GM21367 (cell line): ENCODE measurements around the gene DMD.

Source experiments
- ATAC-seq: cut with Tn5 transposase; IDR thresholded peaks from one replicate; pipeline ENCODE4 v1.9.1; 2021; ENCODE audit not compliant: unreplicated experiment

Gene DMD

DNA sequence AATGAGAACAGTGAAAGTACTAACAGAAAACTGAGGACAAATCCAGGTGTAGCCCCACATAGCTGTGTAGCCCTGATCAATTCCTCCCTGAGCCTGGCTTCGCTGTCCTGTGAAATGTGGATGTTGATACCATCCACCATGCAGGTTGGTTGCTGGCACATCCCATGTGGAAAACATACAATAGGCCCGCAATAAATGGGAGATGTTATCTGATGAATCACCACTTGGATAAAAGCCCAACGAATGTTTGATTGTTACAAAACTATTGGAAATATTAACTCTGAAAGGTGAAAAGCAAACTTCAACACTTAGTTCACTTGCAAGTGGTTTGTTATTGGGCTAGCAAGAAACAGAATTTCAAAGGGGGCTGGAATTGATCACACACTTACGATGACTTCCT lies 1953.2 kb downstream of the DMD start:
- no peak for ATAC-seq

DNA sequence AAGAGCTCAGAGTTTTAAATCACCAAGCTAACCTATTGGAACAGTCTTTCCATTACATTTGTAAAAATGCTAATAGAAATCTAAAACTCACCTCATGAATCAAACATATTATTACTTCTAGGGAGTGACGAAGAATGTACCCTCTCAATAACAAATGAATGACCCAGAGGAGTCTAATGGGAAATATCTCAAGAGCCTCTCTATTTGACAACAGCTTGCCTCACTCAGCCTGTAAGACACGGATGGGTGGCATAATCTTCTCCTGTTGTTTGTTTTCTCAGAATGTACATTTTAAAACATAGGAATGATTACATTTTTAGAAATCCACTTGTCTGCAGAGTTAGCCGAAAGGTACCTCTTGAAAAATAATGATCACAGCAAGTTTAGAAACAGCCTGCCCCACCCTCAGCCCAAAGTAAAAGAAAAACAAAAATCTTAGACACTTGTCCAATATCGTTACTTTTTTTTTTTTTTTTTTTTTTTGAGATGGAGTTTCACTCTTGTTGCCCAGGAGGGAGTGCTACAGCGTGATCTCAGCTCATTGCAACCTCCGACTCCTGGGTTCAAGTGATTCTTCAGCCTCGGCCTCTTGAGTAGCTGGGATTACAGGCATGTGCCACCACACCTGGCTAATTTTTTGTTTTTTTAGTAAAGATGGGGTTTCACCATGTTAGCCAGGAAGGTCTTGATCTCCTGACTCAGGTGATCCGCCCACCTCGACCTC lies 1955.9 kb downstream of the DMD start:
- ATAC-seq: no peak

GRCh38 chrX:31252133-31252532 lies 1959.2 kb downstream of the DMD start:
- no peak for ATAC-seq

DNA sequence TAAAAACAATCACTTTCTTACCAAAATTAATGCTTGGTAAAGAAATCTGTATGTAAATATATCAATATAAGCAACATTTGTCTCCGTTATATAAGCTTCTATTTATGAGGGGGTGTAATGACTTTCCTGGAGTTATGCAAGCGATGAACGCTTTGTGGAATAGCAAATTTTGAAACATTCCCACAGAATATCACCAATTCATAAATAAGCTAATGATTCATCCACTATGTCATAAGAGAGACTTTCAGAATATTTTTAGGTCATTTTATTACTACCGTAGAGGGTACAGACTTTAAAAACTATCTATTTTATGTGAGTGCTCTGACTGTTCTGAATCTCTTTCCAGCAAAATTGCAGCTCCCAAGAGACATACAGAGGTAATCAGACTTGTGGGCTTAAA lies 1960.0 kb downstream of the DMD start:
- ATAC-seq: no peak

DNA sequence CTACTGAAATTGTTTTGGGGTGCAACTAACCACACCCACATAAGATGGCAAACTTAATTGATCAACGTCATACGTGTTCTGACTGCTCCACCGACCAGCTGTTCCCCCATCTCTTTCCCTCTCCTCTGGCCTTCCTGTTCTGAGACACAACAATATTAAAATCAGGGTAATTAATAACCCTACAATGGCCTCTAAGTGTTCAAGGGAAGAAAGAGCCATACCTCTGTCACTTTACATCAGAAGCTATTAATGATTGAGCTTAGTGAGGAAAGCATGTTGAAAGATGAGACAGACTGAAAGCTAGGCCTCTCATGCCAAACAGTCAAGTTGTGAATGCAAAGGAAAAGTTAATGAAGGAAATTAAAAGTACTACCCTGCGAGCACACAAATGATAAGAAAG lies 1965.6 kb downstream of the DMD start:
- no peak for ATAC-seq

- ATAC-seq: no peak
These were observed 1967.5 kb downstream of the DMD start for GRCh38 chrX:31243804-31244203.

GRCh38 chrX:31240982-31241381 lies 1970.4 kb downstream of the DMD start:
- no peak for ATAC-seq

DNA sequence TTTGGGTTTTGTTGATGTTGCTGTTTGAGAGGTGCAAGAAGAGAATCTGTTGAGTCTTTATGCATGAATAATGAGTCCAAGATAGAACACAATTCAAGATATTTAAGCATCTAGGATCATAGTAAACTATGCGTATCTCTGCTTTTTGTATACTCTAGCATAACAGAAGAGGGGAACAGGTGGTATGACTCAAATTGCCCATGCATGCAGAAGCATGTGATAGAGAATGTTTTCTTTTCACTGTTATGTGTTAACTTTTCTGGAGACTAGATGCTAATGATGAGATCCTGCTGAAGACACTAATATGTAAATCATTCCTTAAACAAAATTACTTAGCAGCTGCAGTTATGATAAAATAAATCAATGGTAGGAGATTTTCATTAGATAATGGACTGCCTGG lies 1974.2 kb downstream of the DMD start:
- peak; percentile 59 for ATAC-seq

- ATAC-seq: peak; percentile 54
These were observed 1975.1 kb downstream of the DMD start for GRCh38 chrX:31236231-31236630.

DNA sequence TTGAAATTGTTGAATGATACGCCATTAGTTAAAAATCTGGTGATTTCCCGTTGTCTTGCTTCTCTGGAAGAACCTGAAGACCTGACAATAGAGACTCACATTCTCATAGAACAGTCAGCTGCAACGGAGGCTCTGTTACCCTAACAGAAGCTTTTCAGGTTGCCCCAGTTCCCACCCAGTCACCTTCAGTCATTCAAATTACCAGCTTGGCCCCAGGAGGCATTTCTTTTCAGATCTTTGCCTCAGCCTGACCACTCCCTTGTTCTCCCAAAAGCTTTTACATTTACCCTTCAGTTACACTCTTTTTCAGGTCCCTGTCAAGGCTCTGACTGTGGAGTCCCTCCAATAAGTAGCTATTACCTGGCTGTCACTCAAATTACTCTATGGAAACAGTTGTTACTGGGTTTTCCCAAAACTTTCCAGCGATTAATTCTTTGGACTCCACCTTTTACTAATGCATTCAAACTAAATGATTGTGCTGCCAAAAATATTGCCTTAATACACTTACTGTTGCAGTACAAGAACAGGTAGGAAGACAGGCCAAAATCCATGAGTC lies 1977.3 kb downstream of the DMD start:
- no peak for ATAC-seq

- ATAC-seq: no peak
These were observed 1978.8 kb downstream of the DMD start for GRCh38 chrX:31232506-31232905.

GRCh38 chrX:31228909-31229308 lies 1982.4 kb downstream of the DMD start:
- peak; percentile 91 for ATAC-seq

GRCh38 chrX:31228415-31228832 lies 1982.9 kb downstream of the DMD start:
- peak; percentile 1 for ATAC-seq

- ATAC-seq: no peak
These were observed 1984.1 kb downstream of the DMD start for GRCh38 chrX:31227250-31227649.

DNA sequence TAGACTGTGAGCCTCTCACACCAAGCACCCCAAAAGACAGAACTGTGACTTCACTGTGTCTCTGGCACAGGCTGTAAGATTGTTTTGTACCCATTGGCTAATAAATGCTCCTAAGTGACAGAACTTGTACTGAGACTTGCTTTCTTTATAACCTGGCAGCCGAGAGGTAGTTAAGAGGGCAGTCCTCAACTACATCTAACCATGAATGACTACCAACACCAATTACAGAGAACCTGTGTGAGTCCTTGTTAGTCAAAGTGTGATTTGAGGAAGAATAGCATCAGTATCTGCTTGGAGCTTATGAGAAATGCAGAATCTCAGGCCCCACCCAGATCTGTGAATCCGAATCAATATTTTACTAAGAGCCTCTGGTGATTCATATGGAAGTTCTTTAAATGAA lies 1985.5 kb downstream of the DMD start:
- no peak for ATAC-seq

- ATAC-seq: no peak
These were observed 1986.9 kb downstream of the DMD start for GRCh38 chrX:31224381-31225012.

DNA sequence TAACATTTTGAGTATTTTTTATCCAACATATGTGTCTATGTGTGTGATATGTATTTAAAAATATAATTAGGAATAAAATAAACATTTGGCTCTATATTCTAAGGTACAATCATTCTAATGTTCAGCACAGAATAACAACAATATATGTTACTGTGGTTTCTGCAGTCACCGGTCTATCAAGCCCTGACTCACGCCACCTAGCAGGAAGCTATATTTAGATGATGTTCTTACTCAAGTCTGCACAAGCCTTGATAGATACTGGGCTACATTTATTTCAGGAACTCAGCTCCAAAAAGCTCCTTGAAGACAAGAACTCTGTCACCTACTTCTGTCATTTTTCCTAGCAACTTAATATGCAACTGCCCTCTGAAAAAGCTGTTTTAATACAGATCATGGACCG lies 1987.5 kb downstream of the DMD start:
- ATAC-seq: peak; percentile 79

DNA sequence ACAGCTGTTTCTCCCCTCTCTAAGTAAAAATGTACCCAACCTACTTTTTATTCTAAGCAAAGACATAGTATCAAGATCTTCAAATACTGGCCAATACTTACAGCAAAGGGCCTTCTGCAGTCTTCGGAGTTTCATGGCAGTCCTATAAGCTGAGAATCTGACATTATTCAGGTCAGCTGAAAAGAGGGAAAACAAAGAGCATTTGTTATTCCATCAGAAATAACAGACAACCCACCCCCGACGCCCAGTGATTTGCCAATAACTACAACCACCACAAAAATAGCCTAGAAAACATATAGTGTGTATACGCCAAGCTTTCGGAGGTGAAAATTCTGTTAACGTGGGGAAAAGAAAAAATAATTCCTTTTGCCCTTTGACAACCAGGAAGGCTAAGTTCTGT lies 1988.4 kb downstream of the DMD start:
- ATAC-seq: no peak

GRCh38 chrX:31219174-31219573 lies 1992.2 kb downstream of the DMD start:
- ATAC-seq: no peak

- ATAC-seq: no peak
These were observed 1994.3 kb downstream of the DMD start for GRCh38 chrX:31217084-31217483.

GRCh38 chrX:31215277-31215815 lies 1996.0 kb downstream of the DMD start:
- ATAC-seq: no peak

DNA sequence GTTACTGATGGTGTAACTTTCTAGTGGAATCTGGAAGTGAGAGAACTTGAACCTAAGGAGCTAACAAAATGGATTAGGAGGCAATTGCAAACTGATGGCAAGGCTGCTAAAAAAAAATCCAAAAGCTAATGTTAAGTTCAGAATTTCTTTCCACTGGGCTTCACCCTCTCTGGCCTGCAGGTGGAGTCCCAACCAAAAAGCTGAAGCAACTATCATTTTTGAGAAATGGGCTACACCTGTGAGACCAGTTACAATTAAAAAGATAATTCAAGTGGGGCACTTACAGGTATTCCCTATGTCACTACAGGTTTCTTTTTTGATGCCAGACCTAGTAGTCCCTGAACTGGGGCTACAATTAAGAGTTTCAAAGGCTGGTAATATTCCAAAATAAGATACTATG lies 1997.4 kb downstream of the DMD start:
- ATAC-seq: no peak
